Activated CD4-positive, alpha-beta T cell treated with anti-CD3 and anti-CD28 coated beads for 1 hour (primary cell): Measurements from ENCODE around the gene IFITM10.

Source experiments
- DNase-seq: peaks from one replicate; pipeline ENCODE4 v3.0.0-alpha.2; 2020

The IFITM10 gene

DNA sequence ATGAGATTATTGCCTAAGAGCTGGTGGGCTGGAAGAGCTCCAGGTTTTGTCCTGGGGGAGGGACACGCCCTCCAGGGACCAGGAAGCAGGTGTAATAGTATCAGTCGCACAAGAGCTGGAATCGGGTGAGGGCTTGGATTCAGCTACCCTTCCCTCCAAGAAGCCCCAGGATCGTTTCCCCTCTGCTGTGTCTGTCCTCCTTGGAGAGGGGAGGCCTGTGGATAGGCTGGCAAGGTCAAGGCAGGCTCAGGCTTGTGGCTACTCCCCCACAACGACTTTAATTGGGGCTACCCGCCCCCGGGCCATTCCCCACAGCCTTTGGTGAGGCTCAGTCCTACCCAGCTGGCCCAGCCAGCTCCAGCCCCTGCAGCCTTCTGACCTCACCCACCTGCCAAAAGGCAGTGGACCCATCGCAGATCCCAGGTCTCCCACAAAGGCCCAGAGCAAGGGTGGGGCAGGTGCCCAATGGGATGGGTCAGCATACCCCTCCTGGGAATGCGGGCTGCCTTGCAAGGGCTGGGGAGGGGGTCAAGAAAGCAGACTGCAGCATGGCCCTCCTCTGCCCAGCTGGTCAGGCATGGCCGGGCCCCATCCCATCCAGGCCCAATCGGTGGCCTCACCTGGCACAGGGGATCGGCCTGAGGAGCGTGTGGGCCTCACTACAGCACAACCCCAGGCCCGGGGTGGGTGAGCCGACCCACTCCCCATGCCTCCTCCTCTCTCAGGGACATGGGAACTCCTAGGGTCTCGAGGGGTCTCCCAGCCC, 12.3 kb upstream of the IFITM10 start:
- no peak for DNase-seq

DNA sequence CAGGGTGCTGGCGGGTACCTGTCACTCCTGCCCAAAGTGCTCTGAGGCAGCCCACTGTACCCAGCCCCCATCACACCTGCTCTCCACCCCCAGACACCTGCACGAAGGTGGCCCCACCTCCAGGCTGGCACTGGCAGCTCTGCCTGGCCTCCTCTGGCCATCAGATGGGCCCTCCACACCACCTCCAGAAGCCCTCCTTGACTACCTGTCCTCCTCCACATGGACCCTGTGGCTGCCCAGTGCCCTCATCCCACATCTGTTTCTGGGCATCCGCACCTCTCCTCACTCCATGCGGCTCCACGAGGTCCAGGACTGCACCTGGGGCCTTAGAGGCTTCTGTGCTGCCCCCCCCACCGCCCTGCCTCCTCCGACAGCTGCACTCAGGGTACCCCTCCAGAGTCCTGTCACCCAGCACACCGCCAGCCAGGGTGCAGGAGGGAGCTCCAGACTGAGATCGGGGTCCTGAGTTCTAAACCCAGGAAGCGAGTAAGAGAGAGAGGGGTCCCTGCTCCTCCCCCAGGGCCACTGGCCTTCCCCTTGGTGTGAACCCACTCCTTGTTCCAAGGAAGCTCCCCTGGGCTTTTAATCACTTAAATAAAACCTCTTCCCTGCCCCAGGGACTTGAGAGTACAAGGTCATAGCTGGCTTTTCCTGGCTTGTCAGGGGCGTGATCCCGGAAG, 11.6 kb upstream of the IFITM10 start:
- no peak for DNase-seq

DNA sequence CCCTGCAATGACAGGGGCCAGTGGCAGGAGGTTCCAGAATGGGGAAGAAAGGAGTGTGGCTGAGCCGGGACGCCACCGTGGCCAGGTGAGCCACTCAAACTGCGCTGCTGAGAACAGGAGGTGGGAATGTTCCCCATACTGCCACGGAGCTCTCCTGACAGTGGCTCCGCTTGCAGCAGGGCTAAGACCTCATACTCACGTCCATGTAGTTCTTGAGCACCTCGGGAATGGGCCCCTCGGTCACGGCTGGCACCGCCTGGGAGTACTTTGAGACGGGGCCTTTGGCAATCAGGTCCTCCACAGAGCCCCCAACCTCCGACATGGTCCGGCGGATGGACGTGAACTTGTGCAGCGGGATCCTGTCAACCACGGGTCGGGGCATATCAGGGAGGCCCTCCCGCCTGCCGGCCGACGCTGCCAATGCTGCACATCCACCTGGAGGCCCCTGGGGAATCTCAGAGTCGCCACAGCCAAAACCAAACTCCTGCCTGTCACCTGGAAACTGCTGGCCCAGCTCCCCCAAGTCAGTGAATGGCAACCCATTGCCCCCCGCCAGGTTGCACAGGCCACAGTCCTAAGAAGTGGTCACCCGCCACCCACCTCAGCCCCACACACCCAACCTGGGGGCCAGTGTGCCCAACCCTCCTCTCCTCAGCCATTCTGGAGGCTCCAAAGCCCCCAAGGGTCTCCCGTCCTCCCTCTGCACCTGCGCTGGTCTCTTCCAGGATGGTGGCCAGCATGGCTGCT, 10.9 kb upstream of the IFITM10 start:
- DNase-seq, result no peak

DNA sequence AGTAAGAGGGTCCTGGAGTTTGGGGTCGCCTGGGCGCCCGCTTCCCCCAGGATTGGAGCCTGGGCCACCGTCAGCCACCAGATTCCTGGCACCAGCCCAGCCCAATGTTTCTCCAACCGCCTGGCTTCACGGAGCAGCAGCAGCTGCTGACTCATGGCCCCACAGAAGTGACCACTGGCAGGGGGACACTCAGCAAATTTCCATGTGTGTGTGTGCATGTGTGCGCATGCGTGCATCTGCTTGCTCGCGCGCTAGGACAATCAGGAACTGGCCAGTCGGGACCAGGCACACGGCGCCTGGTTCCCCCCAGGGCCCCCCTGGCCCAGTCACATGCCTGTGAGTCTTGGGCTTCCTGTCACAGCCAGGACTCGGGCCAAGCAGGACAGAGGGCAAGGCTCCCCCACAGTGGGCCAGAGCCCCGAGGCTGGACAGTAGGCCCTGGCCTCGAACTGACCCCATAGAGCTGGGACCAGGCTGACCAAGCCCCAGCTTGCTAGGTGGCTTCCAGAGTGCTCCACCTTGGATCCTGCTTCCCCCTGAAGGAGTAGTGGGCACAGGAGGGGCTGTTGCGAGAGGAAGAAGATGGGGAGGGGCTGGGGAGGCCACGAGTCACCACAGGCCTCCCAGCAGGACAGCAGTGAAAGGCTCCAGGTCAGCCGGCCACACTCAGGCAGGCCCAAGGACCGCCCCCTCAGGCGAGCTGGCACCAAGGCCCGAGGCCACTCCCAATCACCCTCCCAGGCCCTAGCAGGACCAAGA, 10.1 kb upstream of the IFITM10 start:
- no peak for DNase-seq

DNA sequence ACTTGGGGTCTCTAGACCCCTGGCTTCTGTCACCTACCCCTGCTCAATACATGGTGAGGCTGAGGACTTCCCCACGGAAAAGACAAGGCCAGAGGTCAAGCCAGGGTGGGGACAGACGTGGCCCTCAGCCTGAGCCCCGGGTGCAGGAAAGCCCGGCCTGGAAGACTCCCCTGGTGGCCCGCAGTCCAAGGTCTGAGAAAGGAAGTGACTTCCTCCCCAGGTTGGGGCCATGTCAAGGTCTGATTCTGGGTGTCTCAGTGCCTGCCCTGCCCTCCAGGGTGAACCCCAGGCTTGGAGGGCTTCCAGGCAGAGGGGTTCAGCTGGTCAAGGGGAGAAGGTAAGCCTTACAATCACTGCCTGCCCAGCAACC, 9.4 kb upstream of the IFITM10 start:
- DNase-seq, result no peak

DNA sequence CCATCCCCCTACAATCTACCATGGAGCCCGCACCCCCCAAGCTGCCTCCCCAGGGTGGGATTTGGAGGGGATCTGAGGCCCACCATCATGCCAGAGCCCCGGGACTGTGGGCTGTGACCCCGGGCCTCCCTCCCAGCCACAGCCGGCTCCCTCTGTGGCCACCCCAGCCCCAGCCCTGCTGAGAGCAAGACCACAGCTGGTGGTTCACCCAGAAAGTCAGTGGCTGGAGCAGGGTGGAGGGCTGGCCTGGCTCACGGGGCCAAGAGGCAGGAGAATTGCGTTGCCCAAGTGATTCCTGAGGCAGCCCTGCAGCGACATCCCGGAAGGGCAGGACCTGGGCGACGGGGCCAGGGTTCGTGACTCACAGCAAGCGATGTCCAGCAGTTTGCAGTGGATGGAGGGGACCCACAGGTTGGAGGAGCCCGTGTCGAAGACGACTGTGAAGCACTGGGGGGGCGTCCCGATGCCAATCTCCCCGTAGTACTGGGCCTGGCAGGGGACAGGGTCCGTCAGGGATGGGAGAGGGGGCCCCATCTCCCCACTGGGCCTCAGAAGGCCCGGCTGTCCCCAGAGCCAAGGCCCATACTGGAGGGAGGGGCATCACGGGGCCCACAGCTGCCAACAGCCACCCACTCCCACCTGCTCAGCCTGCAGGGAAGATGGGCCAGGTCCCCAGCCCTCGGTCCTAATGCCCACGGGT, 8.9 kb upstream of the IFITM10 start:
- no peak for DNase-seq

DNA sequence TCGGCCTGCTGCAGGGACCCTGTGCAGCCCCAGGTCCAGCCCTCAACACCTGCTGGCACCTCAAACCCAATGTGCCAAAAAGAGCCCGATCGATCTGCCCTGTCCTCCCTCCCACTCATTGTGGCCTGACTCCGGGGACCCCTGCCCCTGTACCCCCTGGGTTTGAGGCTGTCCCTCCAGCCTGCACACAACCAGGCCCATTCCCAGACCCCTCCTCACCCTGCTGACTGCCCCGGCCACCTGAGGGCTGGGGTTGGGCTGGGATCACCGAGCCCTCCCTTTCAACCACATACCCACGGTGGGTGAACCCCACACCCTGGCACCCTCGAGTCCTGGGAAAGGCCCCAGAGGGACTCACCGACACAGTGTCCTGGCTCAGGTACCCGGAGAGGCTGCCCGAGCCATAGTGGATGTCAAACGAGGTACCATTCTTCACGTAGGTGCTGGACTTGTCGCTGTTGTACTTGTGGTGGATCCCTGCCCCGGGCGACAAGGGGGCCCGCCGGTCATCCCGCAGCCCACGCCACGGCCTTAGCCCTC, 8.3 kb upstream of the IFITM10 start:
- DNase-seq, result no peak

DNA sequence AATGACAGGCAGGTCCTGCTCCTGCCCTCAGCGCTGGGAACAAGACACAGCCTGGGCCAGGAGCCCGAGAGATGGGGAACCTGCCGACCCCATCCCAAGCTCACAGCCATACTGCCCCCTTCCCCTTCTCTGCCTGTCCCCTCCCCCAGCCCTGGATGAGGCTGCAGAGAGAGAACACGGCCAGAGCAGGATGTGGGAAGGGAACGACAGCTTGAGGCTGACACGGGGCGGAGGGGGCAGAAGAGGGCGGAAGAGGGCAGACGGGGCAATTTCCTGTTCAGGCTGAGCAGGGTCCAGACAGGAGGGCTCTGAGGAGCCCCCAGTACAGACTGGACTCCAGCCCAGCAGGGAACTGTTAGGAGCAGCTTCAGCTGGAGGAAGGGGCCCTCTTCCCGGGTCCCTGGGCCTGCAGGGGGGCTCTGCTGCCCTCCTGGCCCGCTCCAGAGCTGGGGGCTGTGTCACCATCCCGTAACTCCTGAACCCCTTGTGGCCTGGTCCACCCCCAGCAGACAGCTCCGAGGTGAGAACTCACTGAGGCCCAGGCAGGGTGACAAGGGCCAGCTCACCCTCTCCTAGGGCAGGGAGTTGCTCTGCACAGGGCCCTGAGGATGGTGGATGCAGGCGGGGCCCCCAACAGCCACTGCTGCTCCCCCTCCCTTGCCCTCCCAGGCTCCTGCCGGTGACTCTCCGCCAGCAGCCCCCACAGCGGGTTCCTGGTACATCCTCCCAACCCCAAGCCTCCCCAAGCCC, 7.6 kb upstream of the IFITM10 start:
- no peak for DNase-seq

DNA sequence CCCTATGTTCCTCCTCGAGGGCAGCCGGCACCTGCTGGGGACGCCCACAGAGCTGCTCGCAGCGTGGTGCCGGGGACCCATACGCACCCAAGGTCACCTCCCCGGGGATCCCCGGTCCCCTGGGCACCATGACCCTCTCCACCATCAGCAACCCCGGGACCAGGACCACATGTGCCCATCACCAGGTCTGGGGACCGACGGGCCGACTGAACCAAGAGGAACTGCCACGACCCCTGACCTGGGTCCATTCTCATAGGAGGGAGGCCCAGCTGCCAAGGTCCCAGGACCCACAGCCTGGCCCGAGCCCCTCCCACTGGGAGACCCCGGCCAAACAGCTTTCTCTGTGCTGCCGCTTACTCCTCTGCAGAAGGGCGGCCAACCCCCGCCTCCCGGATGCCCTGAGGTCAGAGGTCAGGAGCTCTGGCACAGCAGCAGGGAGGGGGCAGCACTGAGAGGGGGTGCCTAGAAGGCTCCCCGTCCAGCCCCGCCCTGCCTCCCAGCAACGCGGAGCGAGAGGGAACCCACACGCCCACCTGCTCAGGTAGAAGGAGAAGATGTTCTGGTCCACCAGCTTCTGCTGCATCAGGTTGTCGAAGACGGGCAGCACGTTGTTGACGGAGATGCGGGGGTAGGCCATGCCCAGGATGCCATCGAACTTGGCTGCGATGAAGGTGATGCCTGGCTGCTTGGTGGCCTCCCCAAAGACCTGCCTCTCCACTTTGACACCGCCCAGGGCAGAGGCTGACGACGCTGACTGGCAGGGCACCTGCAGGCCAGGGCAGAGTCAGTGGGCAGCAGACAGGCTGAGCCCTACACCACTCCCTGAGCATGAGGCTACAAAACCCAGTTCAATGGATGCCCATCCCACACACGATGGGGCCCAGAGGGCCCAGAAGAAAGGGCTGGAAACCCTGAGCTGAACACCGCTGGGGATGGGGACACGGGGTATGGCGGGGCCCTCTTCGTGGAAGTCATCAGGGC, 6.7 kb upstream of the IFITM10 start:
- no peak for DNase-seq

DNA sequence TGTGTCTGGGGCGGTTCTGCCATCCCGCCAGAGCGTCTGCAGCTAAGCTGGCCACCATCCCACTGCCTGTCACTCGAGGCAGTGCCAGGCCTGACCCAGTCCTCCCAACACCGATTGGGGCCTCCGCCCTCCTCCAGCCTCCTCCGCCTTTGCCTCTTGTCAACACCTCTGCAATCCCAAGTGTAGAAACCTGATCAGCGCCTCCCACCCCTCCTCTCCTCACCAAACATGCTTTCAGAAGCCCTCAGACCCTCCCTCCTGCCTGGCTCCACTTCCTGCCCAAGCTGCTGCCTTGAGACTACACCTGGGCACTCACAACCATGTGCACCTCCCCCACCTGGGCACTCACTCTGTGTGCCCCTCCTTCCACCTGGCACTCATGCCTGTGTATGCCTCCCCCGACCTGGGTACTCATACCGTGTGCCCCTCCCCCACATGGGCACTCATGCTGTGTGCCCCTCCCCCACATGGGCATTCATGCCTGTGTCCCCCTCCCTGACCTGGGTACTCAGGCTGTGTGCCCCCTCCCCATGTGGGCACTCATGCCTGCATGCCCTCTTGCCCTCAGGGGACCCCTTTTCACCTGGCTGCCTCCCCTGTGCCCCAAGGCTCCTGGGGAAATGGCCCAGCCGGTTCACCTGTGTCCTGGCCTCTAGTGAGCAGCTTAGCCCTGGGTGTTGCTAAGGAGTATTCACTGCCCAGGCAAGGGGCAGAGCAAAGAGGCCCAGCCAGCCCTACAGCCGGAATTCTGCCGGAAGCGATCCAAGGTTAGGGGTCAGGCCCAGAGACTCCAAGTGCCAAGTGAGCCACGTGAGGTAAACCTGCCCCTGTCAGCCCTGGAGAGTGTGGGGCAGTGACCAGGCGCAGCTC, 5.5 kb upstream of the IFITM10 start:
- no peak for DNase-seq

DNA sequence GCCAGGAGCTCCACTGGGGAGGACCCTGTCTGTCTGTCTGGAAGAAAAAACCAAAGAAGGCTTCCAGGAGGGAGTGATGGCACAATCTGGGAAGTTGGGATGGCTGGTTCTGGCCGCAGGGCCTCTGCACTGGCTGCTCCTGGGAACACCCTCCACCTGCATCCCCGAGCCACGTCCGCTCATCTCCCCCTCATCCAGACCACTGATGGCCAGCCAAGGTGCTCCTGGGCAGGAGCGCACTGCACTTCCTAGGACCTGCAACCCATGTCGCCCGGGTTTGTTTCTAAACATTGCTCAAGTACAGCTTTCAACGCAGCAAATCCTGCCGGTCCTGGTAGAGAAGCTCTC, 4.9 kb upstream of the IFITM10 start:
- no peak for DNase-seq

DNA sequence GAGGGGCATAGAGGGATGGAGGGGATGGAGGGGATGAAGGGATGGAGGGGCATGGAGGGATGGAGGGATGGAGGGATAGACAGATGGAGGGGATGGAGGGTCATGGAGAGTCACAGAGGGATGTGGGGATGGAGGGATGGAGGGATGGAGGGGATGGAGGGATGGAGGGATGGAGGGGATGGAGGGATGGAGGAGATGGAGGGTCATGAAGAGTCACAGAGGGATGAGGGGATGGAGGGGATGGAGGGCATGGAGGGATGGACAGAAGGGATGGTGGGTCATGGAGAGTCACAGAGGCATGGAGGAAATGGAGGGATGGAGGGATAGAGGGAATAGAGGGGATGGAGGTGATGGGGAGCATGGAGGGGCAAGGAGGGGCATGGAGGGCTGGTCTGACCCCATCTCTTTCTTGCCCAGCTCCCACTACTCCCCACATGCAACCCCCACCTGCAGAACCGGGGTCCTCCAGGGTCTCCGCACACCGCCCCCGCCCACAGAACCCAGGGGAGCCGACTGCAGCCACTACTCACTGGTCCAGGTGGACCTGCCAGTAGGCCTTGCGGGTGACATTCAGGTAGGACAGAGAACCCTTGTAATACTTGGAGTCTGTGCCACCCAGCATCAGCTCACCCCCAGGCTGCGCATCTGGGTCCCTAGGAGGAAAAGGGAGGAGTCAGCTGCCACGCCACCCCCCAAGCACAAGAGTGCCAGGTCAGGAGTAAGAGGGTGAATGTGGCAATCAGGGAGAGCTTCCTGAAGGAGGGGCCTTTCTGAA, 4.2 kb upstream of the IFITM10 start:
- DNase-seq, result no peak

DNA sequence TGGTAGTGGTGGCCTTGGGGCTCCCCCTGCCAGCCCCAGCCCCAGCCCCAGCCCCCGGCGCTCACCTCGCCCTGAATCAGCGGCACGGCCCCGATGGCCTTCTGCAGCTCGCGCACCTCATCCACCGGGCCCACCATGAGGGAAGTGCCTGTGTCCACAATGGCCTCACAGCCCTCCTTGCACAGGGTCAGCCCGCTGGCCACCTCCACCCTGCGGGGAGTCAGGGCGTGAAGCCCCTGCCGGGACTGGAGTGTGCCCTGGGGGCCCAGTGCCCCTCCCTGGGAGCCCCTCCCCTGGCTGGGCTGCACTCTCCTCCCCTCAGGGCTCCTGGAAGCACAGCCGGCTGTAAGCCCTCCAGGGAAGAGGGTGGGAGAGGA, 3.5 kb upstream of the IFITM10 start:
- no peak for DNase-seq

DNA sequence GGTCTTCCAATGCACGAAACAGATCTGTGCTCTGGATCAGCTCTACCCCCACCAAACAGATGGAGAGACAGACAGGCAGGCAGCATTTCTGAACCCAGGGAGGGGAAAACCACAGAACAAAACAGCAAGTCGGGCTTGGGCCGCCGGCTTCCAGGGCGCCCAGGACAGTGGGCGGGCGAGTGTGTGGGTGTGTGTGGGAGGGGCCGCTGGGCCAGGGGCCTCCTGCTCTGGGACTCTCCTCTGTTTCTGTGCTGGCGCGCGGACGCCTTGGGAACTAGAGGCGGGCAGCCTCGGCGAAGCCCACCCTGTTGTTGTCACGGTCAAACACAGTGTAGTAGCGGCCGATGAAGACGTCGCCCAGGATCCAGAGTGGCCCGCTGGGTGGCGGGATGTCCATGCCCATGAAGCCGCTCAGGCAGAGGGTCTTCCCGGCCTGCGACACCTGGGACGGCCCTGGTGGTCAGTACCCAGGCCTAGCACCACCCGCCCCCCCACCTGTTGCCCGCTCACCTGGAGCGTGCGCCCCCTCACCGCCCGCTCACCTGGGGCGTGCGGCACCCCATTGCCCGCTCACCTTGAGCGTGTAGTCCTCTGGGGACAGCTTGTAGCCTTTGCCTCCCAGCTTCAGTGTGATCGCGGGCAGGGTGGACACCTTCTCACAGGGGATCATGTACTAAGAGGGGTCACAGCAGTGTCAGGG, 3.0 kb upstream of the IFITM10 start:
- DNase-seq, result no peak

DNA sequence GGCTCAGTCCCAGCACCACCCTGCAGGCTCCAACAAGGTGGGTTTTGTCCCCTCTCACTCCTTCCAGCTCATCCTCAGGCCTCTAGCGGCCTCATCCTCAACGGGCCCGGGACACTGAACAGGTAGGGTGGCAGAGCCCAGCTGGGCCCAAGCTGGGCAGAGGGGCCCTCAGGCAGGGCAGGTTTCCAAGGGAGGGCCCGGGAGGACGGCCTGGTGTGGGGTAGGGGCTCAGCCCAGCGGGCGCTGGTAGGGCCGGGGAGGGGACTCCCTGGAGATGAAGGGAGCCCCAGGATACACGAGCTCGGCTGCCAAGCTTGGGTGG, 2.5 kb upstream of the IFITM10 start:
- DNase-seq, result no peak

DNA sequence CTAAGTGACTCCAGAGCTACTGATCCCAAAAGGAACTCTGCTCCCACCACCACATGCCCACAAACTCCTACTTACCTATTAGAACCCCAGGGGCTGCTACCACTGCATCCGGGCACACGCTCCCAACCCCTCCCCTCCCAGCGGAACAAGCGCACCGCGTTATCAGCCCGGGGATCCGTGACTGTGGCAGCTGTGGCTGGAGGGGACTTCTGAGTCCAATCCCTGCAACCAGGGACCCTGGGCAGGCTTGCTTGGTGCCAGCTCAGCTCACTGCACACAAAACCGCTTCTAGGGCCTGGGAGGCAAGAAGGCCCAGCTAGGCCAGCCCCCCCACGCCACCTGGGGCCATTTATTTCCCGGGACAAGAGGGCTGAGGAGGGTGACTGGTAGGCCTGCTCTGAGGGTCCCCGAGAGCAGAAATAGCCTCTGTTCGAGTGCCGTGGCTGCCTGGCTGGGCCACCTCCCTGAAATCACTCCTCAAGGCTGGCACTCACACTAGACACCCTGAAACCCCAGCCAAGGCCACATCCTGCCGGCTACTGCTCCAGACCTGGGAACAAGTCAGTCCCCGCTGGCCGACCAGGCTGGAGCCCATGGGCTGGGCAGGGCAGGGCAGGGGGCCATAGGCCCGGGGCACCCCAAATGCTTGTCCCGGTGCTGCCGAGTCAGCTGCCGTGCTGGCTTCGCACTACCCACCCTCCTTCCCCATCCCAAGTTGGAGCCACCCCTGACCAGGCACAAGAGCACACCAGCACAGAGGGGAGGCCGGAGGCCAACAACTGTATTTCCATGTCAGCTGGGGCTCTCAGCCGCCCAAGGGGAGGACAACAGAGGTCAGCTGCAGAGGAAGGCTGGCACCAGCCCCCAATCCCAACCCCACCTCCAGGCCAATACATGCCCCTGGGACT, 1.9 kb upstream of the IFITM10 start:
- no peak for DNase-seq

DNA sequence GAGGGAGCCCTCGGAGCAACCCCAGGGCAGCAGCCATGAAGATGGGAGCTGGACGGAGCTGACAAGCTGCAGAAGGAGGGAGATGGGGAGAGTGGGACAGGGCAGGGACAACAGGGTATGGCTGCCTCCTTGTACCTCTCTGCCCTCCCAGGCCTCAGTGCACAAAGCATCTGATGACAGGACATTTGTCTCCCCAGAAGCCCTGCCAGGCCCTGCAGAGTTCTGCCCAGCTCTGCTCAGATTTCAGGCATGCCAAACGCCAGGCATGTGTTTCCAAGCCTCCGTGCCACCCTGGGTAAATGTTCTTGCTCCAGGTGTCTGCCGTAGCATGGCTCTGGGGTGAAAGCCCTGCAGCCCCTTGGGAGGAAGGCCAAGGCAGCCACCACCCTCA, 1.1 kb upstream of the IFITM10 start:
- no peak for DNase-seq
